Activated CD4-positive, alpha-beta T cell treated with anti-CD3 and anti-CD28 coated beads for 36 hours (primary cell): ENCODE results near the gene IFNB1. TPM values are rescaled to one million over a fixed set of nuclear protein-coding genes. Genes with fewer than 3 reads are reported as not detected.

Experiments
- ATAC-seq: fragments of 200-7000 bp; cut with Tn5 transposase; one replicate; pipeline ENCODE4 v1.10.0; 2021; ENCODE audit warnings: mild to moderate bottlenecking, moderate library complexity
- CTCF ChIA-PET: fragments of 350-600 bp; sonication (Branson Sonifier 250); formaldehyde crosslinking; loops from one replicate; lab custom pipeline; 2021; ENCODE audit warnings: antibody characterized with exemption; lab: Charles Lee
- POLR2A ChIA-PET: fragments of 350-600 bp; sonication (Branson Sonifier 250); formaldehyde crosslinking; loops from one replicate; lab custom pipeline; 2021; ENCODE audit warnings: antibody characterized with exemption, inconsistent platforms; lab: Charles Lee
- DNase-seq: peaks from one replicate; pipeline ENCODE4 v3.0.0-alpha.2; 2020
- H3K27ac Mint-ChIP-seq: one replicate; pipeline ENCODE4 v1.8.0; 2021; ENCODE audit warnings: mixed read lengths
- H3K27me3 Mint-ChIP-seq: one replicate; pipeline ENCODE4 v1.8.0; 2021; ENCODE audit warnings: mixed read lengths
- H3K36me3 Mint-ChIP-seq: one replicate; pipeline ENCODE4 v1.8.0; 2021; ENCODE audit warnings: low read depth, mixed read lengths
- H3K4me1 Mint-ChIP-seq: one replicate; pipeline ENCODE4 v1.8.0; 2021; ENCODE audit warnings: mixed read lengths
- H3K4me3 Mint-ChIP-seq: one replicate; pipeline ENCODE4 v1.8.0; 2021; ENCODE audit warnings: mild to moderate bottlenecking, moderate library complexity, mixed read lengths
- H3K9me3 Mint-ChIP-seq: one replicate; pipeline ENCODE4 v1.8.0; 2021; ENCODE audit warnings: low read depth, mixed read lengths
- intact Hi-C, 2 experiments: fragments of 100-400 bp; cut with DNase I in 1 of 2; cut with micrococcal nuclease in 1 of 2; formaldehyde crosslinking; loops; one replicate each; pipeline versions ENCODE4 v1.14.2 to v1.15.1; 2022 to 2024; cut with DNase I, micrococcal nuclease
- total RNA-seq, 2 experiments: library from RNA; stranded (reverse); gene quantifications; one replicate each; pipeline ENCODE4 v1.2.3, GENCODE V29; 2021

The IFNB1 gene
- total RNA-seq, 2 experiments from 2014 or later, result 1.4 to 2.2 TPM

DNA sequence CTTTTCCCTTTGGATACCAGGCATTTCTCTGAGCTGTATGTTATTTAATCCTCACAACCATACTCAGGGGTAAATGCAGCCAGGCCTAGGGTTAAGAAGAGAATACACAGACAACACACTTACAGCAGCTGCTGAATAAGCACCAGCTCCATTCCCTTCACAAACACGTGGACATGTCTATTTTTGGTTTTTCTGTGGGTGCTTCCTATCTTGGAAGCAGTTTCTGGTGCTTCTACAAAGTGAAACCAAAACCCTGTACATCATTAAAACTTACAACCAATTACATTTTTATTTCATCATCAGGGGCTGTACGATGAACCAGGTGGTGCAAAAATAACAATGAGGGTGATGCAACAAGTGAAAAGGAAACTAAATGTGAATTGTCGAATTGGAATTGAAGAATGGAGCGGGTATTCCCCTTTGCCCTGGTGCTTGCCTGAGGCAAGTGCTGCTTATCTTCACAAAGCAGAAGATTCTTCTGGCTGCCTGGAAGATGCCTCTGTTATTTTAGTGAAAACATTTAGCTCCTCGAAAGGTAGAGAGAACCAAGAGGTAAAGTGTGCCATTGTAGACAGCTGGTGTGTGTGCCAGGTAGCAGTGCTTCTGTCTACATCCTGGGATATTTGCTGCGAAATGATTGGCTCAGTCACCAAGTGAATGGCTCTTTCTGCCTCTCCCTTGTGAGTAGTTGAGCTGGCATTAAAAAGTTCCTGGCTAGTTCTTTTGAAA, 18.6 kb upstream of the IFNB1 start:
- peak; percentile 95 for ATAC-seq
- Mint-ChIP-seq H3K4me3 (peak overlapping the region; percentile 58), H3K27ac (peak overlapping the region; percentile 87), H3K27me3 (no peaks in the 10 kb centered on the region), H3K36me3 (no peaks in the 10 kb centered on the region), H3K9me3 (no peaks in the 10 kb centered on the region), H3K4me1 (peaks cover 31% of the 10 kb centered on the region)
- ChIA-PET CTCF (interaction anchor here (0.6 to 1.9 kb wide), 7 partner anchors 9 to 496 kb away, joined by 3 to 13 read pairs (median 3); partner anchors contain the start of gene IFNB1), POLR2A (interaction anchor here (0.6 to 0.7 kb wide), 2 partner anchors 51 to 226 kb away, joined by 3 read pairs; no protein-coding TSS in a partner anchor)
- peak; percentile 64 for DNase-seq
- intact Hi-C loops, result loop anchor here (1.0 to 5.0 kb wide), 7 partner anchors 65 to 1098 kb away; partner anchors contain the start of genes HACD4 (in 2 of the 2) and MLLT3 (in 1 of the 2)

DNA sequence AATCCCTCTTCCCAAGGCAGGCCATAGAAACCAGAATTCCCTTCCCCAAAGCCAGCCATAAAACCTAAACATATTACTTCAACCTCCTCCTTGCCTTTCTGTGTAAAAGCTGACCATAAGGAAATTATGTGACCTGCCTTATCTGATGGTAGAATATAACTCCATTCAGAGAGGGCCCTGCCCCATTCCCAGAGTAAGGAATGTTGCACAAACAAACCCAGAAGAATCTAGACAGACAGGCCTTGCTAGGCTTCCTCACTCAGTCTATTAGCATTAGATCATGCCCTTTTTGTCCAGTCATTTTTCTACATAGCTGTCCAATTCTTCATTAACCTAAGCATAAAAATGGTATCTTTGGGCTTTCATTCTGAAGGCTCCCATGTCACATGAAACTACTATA, 17.8 kb upstream of the IFNB1 start:
- intact Hi-C loops, result loop anchor here in 1 of 2 experiments (5.0 kb wide), 3 partner anchors 538 to 773 kb away; no protein-coding TSS in a partner anchor
- no peak for DNase-seq
- Mint-ChIP-seq H3K4me1 (peaks cover 29% of the 10 kb centered on the region), H3K27ac (peak overlapping the region; percentile 87), H3K36me3 (no peaks in the 10 kb centered on the region), H3K9me3 (no peaks in the 10 kb centered on the region), H3K4me3 (peak overlapping the region; percentile 58), H3K27me3 (no peaks in the 10 kb centered on the region)
- ATAC-seq, result no peak
- POLR2A ChIA-PET, result interaction anchor here (0.7 kb wide), 1 partner anchor 225 kb away, joined by 3 read pairs; no protein-coding TSS in a partner anchor
- CTCF ChIA-PET, result interaction anchor here (0.6 to 1.9 kb wide), 5 partner anchors 9 to 497 kb away, joined by 3 to 13 read pairs (median 5); partner anchors contain the start of gene IFNB1

DNA sequence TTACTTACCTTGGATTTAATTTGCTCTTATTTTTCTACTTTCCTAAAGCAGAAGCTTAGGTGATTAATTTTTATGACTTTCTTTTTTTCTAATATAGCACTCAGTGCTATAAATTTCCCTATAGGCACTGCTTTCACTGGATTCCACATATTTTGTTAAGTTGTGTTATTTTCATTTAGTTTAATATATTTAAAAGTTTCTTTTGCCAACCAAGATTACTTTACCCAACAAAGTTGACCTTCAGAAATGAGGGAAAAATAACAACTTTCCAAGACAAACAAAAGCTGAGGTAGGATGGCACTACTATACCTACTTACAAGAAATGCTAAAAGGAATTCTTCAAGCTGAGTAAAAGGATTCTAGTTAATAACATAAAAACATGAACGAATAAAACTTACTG, 8.8 kb upstream of the IFNB1 start:
- H3K4me3 Mint-ChIP-seq, result no peak overlapping the region
- CTCF ChIA-PET, result no interaction called here
- intact Hi-C loops, result no loop called here

DNA sequence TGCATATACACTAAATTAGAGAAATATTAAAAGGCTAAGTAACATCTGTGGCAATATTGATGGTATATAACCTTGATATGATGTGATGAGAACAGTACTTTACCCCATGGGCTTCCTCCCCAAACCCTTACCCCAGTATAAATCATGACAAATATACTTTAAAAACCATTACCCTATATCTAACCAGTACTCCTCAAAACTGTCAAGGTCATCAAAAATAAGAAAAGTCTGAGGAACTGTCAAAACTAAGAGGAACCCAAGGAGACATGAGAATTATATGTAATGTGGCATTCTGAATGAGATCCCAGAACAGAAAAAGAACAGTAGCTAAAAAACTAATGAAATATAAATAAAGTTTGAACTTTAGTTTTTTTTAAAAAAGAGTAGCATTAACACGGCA, 7.3 kb upstream of the IFNB1 start:
- ChIA-PET CTCF (no interaction called here), POLR2A (no interaction called here)
- H3K27me3 Mint-ChIP-seq, result no peaks in the 10 kb centered on the region
- H3K9me3 Mint-ChIP-seq, result no peaks in the 10 kb centered on the region
- no peak for ATAC-seq
- no peak overlapping the region for H3K4me3 Mint-ChIP-seq
- H3K27ac Mint-ChIP-seq, result no peak overlapping the region
- no peaks in the 10 kb centered on the region for H3K36me3 Mint-ChIP-seq
- peaks cover 23% of the 10 kb centered on the region for H3K4me1 Mint-ChIP-seq
- DNase-seq, result no peak
- intact Hi-C loops, result no loop called here

More for the DNA sequence above, 8.8 kb upstream of the IFNB1 start:
- Mint-ChIP-seq H3K9me3 (no peaks in the 10 kb centered on the region), H3K27ac (no peak overlapping the region), H3K27me3 (no peaks in the 10 kb centered on the region), H3K36me3 (no peaks in the 10 kb centered on the region), H3K4me1 (peaks cover 15% of the 10 kb centered on the region)
- DNase-seq (no peak), ATAC-seq (no peak)
- POLR2A ChIA-PET, result no interaction called here

DNA sequence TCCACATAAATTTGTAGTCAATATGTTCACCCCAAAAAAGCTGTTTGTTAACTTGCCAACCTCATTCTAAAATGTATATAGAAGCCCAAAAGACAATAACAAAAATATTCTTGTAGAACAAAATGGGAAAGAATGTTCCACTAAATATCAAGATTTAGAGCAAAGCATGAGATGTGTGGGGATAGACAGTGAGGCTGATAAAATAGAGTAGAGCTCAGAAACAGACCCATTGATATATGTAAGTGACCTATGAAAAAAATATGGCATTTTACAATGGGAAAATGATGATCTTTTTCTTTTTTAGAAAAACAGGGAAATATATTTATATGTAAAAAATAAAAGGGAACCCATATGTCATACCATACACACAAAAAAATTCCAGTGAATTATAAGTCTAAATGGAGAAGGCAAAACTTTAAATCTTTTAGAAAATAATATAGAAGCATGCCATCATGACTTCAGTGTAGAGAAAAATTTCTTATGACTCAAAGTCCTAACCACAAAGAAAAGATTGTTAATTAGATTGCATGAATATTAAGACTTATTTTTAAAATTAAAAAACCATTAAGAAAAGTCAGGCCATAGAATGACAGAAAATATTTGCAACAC, 6.6 kb upstream of the IFNB1 start:
- H3K4me1 Mint-ChIP-seq, result peaks cover 23% of the 10 kb centered on the region
- no peaks in the 10 kb centered on the region for H3K36me3 Mint-ChIP-seq
- ChIA-PET CTCF (interaction anchor here (1.0 kb wide), 1 partner anchor 27 kb away, joined by 3 read pairs; no protein-coding TSS in a partner anchor), POLR2A (no interaction called here)
- H3K4me3 Mint-ChIP-seq, result no peak overlapping the region
- no peaks in the 10 kb centered on the region for H3K27me3 Mint-ChIP-seq
- no peak overlapping the region for H3K27ac Mint-ChIP-seq
- intact Hi-C loops, result no loop called here
- H3K9me3 Mint-ChIP-seq, result no peaks in the 10 kb centered on the region
- DNase-seq (no peak), ATAC-seq (no peak)

DNA sequence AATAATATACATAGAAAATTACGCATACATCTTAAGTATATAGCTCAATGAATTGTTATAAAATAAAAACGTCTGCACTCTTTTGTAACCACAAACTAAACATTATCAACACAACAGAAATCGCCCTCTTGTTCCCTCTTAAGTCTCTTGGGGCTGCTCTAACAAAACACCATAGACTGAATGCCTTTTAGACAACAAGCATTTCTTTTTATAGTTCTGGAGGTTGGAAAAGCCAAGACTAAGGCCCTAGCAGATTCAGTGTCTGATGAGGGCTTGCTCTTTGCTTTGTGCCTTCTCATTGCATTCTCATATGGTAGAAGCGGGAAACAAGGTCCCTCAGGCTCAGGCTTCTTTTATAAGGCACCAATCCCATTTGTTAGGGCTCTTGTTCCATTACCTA, 4.9 kb upstream of the IFNB1 start:
- intact Hi-C loops, result no loop called here
- ChIA-PET CTCF (no interaction called here), POLR2A (no interaction called here)
- Mint-ChIP-seq H3K27ac (no peak overlapping the region), H3K4me3 (no peak overlapping the region), H3K4me1 (peaks cover 28% of the 10 kb centered on the region), H3K9me3 (no peaks in the 10 kb centered on the region), H3K27me3 (no peaks in the 10 kb centered on the region), H3K36me3 (peaks cover 2% of the 10 kb centered on the region)
- ATAC-seq (no peak), DNase-seq (no peak)

DNA sequence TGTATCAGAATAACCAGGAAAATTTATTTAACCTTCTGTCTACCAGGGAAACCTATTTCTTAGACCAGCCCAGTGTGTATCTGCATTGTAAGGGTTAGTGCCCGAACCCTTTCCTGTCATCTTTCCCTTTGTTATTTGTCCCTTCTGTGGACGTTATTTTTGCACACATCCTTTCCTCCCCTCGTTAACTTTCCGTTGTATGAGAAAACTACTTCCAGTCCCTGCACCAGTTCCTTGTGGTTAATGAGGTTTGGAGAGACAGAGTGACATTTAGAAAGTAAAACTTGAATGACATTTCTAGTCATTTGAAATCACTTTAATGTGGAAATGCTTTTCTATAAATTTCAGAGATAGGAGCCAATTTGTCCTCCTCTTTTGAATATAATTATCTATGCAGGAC, 4.3 kb upstream of the IFNB1 start:
- Mint-ChIP-seq H3K9me3 (no peaks in the 10 kb centered on the region), H3K27me3 (no peaks in the 10 kb centered on the region), H3K4me1 (peaks cover 28% of the 10 kb centered on the region), H3K36me3 (peaks cover 2% of the 10 kb centered on the region), H3K27ac (peak overlapping the region; percentile 11), H3K4me3 (peak overlapping the region; percentile 8)
- no peak for DNase-seq
- CTCF ChIA-PET, result interaction anchor here (0.6 to 1.2 kb wide), 3 partner anchors 24 to 454 kb away, joined by 3 to 6 read pairs (median 3); no protein-coding TSS in a partner anchor
- peak; percentile 42 for ATAC-seq
- POLR2A ChIA-PET, result interaction anchor here (0.7 kb wide), 1 partner anchor 495 kb away, joined by 5 read pairs; no protein-coding TSS in a partner anchor
- intact Hi-C loops, result no loop called here

DNA sequence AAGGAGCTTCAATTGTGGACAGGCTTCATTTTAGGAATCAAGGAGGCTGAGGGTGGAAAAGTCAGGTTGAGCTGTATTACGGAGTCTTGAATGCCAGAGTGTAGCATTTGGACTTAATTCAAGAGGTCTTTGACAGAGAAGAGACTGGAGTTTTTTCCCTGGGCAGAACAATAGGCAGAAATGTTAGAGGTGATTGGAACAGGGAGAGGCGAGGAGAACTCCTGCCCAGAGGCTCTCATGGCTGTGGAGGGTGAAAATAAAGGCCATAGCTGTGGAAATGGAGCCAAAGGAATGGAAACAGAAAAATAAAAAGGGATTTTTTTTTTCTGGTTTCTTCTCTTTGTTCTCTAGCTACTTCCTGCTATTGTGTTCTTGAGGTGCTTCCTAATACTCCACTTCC, 3.7 kb upstream of the IFNB1 start:
- H3K9me3 Mint-ChIP-seq, result no peaks in the 10 kb centered on the region
- peaks cover 28% of the 10 kb centered on the region for H3K4me1 Mint-ChIP-seq
- DNase-seq (no peak), ATAC-seq (no peak)
- intact Hi-C loops, result no loop called here
- H3K27me3 Mint-ChIP-seq, result no peaks in the 10 kb centered on the region
- ChIA-PET CTCF (interaction anchor here (0.6 to 1.2 kb wide), 4 partner anchors 24 to 454 kb away, joined by 3 to 6 read pairs (median 3); no protein-coding TSS in a partner anchor), POLR2A (interaction anchor here (0.7 kb wide), 1 partner anchor 495 kb away, joined by 5 read pairs; no protein-coding TSS in a partner anchor)
- peaks cover 2% of the 10 kb centered on the region for H3K36me3 Mint-ChIP-seq
- H3K4me3 Mint-ChIP-seq, result no peak overlapping the region
- H3K27ac Mint-ChIP-seq, result no peak overlapping the region

DNA sequence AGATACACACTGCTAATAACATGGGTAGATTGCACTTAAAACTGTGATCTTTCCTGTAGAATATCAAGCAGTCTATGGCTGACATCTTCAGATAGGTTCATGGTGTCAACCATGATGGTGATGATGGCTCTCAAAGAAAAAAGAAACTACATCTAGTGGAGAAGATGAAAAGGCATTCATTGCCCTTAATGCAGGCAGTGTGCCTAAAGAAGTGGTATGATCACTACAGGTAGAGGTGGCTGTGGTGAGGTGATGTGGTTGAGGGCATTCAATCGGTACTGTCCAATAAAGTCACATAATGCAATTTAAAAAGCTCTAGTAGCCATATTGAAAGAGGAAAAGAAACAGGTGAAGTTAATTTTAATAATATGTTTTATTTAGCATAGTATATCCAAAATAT, 3.1 kb upstream of the IFNB1 start:
- ChIA-PET POLR2A (no interaction called here), CTCF (interaction anchor here (1.2 kb wide), 1 partner anchor 25 kb away, joined by 3 read pairs; no protein-coding TSS in a partner anchor)
- H3K4me1 Mint-ChIP-seq, result peaks cover 28% of the 10 kb centered on the region
- no peak overlapping the region for H3K27ac Mint-ChIP-seq
- H3K36me3 Mint-ChIP-seq, result peaks cover 2% of the 10 kb centered on the region
- DNase-seq (no peak), ATAC-seq (no peak)
- H3K4me3 Mint-ChIP-seq, result no peak overlapping the region
- H3K9me3 Mint-ChIP-seq, result no peaks in the 10 kb centered on the region
- H3K27me3 Mint-ChIP-seq, result no peaks in the 10 kb centered on the region
- intact Hi-C loops, result no loop called here

DNA sequence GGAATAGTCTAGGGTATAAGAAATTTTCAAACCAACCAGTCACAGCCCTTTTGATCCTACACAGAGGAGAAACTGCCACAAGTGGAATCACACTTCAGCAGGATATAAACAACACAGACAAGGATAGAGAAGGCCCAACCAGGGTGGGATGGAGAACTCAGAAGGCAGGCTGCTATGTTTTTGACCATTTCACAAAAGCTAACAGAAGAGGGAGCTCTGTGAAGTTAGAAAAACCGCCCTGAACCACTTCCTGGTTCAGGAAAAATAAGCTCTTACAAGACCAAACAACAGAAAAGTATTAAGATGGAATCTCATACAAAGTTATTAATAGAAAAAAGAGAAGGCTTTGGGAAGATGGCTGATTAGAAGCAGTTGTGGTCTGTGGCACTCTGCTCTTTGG, 960 bp upstream of the IFNB1 start:
- ATAC-seq (peak; percentile 42), DNase-seq (no peak)
- H3K4me3 Mint-ChIP-seq, result no peak overlapping the region
- intact Hi-C loops, result loop anchor here (1.0 kb wide), 1 partner anchor 33 kb away; no protein-coding TSS in a partner anchor
- H3K27me3 Mint-ChIP-seq, result no peaks in the 10 kb centered on the region
- H3K4me1 Mint-ChIP-seq, result peaks cover 28% of the 10 kb centered on the region
- H3K27ac Mint-ChIP-seq, result no peak overlapping the region
- ChIA-PET CTCF (interaction anchor here (0.6 to 2.6 kb wide), 9 partner anchors 9 to 189 kb away, joined by 3 to 22 read pairs (median 3); no protein-coding TSS in a partner anchor), POLR2A (no interaction called here)
- peaks cover 2% of the 10 kb centered on the region for H3K36me3 Mint-ChIP-seq
- H3K9me3 Mint-ChIP-seq, result no peaks in the 10 kb centered on the region

DNA sequence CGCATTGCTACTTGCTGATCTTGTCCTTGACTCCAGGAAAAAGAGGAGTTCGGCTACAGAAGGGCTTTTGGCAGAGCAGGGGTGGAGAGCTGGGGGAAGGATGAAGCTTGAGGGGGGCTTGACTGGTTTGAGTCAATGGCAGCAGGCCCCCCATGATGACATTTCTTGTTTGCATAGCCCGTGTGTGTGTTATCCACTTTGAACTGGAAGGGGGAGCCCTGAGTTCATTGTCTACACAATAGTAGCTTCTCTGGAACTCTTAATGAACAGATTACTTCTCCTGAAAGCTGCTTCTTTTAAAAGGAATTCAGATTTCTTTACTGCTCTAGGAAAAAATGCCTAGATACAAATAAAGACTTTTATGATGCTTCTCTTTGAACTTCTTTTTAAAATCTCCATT, 2.3 kb downstream of the IFNB1 start:
- CTCF ChIA-PET, result interaction anchor here (1.4 to 2.2 kb wide), 2 partner anchors 10 to 35 kb away, joined by 3 to 8 read pairs; no protein-coding TSS in a partner anchor
- no peak overlapping the region for H3K4me3 Mint-ChIP-seq
- no peaks in the 10 kb centered on the region for H3K27me3 Mint-ChIP-seq
- intact Hi-C loops, result no loop called here
- ATAC-seq (no peak), DNase-seq (no peak)
- no peaks in the 10 kb centered on the region for H3K9me3 Mint-ChIP-seq
- POLR2A ChIA-PET, result no interaction called here
- H3K27ac Mint-ChIP-seq, result no peak overlapping the region
- peaks cover 2% of the 10 kb centered on the region for H3K36me3 Mint-ChIP-seq
- H3K4me1 Mint-ChIP-seq, result peaks cover 6% of the 10 kb centered on the region
